HG03103 (cell line): ENCODE measurements around the gene TBX4.
"Not testable (repeated sequence)": the region's sequence is repeated elsewhere in the genome, so short reads cannot be mapped to it uniquely, and the experiment has no call there.

ENCODE experiments used
- ATAC-seq: cut with Tn5 transposase; IDR thresholded peaks from one replicate; pipeline ENCODE4 v1.9.1; 2021; ENCODE audit warnings: low read depth; ENCODE audit not compliant: unreplicated experiment

Gene TBX4

DNA sequence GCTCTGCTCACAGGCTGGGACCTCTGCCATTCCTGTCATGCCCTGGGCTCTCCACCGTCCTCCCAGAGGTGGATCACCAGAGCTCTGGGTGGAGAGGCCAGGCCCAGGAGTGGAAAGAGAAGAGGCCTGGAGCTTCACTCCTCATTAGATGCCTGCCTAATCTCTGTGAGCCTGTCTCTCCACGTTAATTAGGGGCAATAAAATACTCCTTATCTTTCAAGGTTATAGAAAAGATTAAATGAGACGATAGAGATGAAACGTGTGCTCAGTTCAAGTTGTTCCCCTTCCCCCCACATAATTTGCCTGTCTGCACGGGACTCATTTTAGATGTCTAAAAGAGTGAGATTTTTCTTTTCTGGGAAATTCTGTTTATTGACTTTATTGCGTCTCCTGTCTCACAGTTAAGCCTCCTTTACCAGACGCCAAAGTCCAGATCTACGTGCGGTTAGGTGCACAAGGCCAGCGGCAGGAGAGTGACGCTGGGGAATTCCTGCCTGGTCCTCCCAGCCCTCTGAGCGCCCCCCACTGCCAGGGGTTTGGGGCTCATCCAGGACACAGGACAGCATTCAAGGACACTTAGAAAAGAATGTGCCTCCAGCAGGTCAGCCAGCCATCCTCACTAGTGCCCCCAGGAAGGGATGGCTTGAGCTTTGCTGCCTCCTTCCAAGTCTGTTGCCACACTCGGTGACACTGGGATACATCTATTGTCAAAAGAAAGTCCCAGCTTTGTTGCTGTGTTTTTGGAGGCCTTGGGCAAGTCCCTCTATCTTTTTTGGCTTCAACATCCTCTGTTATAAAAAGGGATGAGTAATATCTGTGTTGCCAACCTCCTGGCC is 42.3 kb downstream of the TBX4 start:
- ATAC-seq, result no peak

DNA sequence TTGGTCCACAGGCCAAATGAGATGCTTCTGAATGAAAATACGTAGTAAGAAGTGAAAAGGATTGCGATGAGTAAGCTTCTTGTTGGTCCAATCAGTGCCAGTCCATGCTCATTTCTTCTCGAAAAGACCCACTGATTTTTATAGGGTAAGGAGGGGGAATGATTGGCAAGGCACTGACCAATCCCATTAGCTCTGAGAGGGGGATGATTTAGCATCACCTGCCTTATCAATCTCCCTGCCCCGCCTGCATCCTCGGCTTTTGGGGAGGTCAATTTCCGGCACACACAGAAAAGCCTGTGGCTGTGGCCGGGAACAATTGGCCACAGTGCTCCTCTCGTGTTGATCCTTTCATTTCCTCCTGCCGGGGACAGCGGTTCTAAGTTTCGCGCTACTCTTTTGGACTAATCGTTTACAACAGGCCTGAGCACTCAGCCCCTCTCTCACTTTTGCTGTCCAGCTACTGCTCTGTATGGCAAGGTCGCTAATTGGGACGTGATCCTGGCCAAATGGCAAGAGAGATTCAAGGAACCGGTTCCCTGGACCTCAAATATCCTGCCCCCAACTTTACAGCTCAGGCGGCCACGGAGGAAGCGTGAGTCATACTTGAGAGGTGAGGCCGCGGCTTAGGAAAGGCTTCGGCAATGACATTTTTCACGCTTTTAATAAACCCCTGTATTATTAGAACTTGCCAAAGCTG is 43.1 kb downstream of the TBX4 start:
- ATAC-seq, result no peak

DNA sequence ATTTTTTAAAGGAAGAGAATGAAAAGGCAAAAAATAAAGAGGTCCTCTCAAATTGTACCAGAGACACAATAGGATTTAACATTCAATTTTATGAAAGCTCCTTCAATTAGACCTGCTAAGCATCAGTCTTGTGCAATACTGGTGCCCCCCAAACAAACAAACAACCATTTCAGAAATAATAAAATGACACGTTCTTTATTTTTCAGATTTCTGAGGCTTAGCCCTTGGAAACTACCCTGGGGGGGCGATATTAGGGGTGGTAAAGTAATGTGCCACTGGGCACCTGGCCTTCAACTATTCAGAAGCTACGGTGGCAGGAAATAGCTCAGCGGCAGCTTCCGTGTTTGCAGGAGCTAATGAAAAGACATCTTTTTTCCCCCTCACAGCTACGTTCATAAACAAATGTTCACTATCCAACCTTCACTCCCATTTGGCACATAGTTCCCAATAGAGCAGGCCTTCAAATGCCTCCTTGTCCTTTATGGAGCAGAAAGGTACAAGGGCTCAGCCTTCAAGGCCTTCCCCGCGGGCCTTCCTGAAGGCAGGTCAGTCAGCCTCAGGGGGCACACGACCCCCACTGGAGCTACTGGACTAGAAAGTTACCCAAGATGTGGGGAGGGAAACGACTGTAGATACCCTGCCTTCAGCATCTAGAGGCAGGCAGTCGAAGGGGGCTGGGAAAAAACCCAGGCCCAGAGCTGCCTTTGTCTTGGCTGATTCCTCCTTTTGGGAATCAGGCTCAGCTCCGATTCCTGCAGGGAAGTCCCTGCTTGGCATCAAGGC is 44.1 kb downstream of the TBX4 start:
- no peak for ATAC-seq

DNA sequence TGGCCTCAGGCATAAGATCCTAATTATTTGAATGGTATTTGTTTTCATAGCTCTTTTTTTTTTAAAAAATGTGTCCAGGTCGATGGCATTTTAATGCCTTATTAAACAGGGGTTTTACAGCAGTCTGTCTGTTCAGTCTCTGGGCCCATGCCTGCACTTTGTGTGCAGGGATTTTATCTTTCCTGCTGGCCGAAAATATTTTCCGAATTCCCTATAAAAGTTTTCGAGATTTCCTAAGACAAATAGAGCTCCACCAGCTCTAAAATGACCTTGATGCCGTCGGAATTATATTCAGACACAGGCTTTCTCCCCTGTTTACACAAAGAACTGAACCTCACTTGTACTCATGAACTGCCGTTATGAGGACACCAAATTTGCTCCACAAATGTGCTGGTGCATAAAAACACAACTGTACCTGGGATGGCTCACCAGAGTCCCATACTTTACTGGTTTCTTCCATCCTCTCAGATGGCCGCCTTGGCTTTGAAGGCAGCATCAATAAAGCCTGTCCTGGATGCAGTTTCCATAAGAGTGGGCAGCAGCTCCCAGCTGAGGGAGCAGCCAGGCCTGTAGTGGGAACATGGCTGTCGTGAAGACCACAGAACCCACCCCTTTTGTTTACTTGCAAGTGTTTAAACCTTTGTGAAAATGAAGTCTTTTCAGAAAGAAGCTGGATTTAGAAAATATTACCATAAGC is 44.9 kb downstream of the TBX4 start:
- ATAC-seq, result no peak

DNA sequence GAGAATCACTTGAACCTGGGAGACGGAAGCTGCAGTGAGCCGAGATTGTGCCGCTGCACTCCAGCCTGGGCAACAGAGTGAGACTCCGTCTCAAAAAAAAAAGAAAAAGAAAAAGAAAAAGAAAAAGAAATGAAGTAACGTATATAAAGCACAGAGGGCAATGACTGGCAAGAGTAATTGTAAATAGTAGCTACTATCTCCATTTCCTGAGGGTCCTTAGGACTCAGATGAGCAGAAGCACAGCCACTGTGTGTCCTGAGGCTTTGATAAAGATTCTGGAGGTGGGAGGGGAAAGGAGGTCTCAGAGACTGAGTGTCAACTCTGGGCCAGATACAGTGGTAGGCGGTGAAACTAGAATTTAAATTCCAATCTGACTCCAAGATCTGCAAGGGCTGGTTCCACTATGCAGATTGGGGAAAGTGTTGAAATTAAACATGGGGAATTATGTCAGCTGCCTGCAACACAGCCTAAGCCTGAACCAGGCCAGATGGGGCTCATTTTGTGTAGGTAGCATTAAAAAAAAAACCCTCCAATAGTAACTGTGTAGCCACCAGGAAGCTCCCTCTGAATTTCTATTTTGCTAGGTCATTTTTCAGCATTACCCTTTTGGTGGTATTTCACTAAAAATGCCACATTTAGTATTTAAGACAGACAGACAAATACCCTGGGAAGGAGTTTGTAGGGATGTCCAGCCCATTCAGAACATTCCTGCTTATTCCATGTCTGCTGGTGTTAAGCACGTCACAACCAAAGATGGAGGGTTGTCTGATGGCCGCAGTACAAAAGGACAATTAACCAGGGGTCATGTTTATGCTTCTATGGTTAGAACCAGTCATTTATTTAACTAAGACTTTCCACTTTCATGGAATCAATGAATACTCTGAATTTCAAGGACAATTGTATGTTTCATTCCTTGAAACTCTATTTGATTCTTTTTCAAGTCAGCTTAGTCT is 46.1 kb downstream of the TBX4 start:
- no peak for ATAC-seq

DNA sequence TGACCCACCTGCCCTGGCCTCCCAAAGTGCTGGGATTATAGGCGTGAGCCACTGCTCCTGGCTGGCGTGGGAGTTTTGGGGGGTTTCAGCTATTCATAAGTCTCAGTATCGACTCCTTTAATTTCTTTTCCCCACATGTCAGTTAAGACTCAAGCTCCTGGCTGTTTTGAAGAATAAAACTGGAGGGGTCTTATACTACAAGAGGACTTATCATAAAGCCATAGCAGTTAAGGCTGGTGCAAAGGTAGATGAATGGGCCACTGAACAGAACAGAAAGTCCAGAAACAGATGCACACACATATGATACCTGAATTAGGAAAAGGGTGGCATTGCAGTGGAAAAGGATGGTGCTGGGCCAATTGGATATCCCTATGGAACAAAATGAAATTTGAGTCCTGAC is 47.4 kb downstream of the TBX4 start:
- no peak for ATAC-seq

DNA sequence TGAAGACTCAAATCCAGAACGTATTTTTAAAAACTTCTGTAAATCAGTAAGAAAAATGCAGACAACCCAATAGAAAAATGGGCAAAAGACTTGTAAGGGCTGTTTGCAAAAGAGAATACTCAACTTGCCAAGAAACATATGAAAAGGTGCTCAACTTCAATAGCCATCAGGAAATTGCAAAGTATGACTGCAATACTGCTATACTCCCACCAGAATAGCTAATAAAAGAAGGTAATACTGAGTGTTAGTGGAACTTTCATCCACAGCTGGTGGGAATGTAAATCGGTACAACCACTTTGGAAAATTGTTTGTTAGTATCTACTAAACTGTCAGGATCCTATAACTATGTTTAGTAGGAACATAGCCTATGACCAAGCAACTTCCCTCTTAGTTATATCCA is 48.1 kb downstream of the TBX4 start:
- ATAC-seq, result no peak

DNA sequence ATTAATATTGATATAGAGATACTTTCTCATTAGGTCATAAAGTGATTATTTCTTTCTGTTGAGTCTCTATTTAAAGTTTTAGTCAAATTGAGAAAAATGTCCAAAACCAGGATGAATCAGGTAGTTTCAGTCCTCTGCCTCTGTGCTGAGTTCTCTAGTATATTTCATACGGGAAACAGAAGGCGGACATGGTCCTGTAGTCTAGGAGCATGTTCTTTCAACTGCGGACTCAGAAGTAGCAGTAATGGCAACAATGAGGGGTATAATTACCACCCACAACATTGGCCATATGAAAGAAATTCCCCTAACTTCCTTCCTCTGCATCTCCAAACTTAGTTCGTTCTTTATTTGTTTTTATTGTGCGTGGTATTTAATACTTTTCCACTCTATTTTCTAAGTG is 50.1 kb downstream of the TBX4 start:
- no peak for ATAC-seq

DNA sequence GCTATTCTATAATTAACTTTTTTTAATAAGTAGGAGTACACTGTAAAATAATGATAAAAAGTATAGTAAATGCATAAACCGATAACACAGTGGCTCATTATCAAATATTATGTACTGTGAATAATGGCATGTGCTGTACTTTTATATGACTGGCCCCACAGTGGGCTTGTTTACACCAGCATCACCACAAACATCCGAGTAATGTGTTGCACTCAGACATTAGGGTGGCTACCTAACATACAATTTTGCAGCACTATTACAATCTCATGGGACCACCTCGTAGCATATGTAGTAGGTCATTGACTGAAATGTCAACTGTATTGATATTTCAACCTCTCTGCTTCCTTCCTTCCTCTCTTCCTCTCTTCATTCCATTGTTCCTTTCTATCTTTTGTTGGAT is 51.7 kb downstream of the TBX4 start:
- no peak for ATAC-seq

DNA sequence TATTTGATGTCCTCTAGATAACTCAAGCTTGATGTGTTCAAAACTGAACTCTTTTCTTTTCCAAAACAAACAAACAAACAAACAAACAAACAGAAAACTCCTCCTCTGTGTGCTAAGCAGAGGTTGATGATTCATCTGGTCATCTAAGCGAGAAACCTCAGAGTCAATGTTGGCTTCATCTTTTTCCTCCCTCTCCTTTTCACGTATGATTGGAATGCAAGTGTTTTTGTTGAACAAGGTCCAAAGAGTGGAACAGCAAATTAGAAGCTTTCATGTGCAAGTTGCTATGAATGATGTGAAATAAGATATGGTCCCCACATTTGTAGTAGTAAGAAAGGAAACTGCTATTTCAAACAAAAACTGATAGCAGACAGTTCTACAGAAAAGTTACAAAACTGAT is 52.5 kb downstream of the TBX4 start:
- no peak for ATAC-seq

DNA sequence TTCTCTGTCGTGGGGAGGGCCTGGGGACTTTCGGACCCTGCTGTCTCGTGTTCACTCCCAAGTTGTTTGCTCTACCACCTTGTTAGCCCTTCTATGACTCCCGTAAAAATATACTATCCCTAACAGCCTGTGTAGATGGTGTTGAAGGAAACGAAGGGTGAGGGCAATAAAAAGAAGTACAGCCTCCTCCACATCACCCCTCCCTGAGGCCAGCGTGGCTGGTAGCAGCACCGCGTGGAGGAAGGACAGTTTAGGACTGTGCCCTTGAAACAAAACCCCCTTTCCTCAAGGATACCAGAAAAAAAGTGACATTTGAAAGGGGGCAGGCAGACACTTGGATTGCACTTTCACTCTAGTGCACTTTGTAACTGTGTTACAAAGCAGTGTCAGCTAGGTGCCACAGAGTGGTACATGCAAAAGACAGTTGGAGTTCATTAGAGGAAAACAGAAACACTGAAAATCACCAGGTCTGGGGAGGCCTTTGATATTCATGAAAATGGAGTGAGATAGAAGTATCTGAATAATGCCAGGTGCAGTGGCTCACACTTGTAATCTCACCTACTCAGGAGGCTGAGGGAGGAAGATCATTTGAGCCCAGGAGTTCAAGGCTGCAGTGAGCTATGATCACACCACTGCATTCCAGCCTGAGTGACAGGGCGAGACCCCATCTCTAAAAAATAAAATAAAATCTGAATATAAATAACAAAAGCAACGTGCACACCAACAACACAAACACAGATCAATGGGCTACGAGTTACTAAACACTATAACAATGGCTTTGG is 53.8 kb downstream of the TBX4 start:
- no peak for ATAC-seq

DNA sequence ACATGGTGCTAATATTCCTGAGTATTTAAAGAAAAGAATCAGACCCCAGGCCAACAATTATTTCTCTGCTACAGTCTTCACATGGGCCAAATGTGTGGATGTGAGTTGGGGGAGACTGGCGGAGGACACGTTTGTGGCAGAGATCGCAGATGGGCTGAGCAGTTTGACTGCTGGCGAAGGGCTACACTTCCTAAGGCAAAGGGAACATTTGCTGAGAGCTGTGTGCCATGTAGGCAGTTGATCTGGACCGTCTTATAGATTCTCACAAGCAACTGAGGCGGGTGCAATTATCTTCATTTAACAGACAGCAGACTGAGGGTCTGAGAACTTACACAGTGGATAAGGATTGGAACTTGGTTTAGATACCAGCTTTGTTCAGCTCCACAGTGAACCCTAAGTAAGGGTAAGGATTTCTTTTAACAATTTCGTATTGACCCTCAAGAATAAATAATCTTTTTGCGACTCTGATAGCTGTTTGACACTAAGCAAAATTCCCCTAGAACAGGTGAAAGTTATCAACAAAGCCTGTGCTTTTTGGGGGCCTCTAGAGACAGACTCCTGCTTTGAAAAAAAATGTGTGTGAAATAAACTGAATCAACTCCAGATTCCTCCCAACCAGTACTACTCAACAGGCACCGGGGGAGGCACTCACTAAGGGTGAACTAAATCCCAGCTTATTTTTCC is 55.3 kb downstream of the TBX4 start:
- ATAC-seq, result no peak

DNA sequence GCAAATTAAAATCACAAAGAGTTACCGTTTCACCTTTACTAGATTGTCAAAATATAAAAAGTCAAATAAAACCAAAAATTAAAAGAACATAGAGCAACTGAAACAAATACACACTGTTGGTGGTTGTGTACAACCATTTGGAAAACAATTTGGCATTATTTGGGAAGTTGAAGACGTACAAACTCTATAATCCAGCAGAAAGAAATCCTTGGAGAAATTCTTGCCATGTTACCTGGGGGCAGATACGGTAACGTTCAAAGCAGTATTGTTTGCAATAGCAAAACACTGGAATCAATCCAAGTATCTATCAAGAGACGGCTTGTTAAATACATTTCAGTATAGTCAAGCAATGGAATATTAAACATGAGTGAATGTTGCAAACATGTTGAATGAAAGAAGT is 56.7 kb downstream of the TBX4 start:
- ATAC-seq, result no peak

DNA sequence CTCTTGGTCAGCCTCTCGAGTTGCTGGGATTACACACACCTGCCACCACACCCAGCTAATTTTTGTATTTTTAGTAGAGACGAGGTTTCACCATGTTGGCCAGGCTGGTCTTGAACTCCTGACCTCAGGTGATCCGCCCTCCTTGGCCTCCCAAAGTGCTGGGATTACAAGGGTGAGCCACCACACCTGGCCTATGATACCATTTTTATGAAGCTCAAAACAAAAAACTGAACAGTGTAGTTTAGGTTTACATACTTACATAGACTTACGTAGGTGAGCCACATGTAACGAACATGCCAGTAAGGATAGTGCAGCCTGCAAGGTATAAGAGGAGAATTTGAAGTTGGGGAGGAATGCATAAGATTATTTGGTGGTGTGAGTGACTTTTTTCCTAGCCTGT is 57.2 kb downstream of the TBX4 start:
- ATAC-seq, result not testable (repeated sequence)

DNA sequence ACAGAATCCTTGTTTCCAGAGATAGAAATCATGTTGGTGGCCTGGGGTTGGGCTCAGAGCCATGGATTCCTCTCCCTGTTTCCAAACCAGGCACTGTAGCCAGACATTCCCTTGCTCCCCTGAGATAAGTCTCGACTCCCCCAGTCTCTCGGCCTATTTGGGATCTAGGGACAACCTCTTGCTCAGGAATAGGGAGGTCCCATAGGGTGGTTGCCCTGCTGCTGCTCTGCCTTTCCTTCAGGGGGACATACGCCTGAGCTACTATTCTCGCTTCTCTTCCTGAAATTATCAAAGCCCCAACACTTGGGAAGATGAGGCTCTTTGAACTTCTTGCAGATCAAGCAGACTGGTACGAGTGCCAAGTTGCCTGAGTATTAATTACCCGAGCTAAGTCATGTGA is 58.0 kb downstream of the TBX4 start:
- no peak for ATAC-seq

DNA sequence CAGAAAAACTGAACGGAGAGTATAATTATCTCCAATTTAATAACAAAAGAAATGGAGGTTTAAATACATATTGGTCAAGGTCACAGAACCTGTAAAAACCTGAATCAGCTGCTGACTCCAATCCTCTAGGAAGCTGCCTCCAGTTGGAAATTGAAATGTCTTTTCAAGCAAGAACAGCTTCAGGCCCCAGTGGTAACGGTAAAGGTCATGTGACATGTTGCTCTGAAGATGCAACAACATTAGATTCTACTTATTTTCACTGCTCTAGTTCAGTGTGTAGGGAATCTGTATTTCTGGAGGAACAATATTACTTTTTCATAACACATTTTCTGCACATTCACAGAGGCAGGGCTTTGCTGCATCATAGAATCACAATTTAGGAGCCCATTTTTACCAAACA is 58.8 kb downstream of the TBX4 start:
- no peak for ATAC-seq

DNA sequence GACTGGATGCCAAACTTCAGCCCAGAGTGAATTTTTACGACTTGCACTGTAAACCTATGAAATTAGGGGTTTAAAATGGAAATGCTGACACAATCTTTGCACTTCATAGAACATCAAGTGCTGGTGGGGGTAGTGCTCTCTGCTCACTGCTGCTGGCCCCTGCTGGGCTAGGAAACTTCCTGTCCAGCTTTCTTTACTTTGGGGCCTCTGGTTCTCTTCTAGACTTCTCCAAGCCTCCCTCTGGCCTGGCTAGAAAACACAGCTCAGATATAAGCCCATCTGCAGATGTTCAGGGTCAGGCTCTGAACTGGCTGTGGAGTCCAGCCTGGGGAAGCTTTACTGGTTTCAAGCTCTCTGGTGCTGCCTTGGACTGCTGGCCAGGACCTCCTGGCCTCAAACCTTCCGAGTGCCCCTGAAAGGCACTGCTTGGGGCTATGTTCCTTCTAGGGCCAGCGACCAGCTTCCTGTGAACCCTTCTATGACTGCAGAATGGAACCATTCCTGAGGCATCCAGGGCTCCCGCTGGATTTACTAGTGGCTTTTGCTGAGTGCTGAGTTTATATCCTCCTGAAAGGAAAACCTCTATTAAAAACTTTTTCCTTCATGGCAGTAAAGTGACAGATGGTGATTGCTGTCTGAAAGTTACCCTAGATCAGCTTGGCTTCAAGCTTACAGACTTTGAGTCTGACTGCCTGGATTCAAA is 59.4 kb downstream of the TBX4 start:
- no peak for ATAC-seq

DNA sequence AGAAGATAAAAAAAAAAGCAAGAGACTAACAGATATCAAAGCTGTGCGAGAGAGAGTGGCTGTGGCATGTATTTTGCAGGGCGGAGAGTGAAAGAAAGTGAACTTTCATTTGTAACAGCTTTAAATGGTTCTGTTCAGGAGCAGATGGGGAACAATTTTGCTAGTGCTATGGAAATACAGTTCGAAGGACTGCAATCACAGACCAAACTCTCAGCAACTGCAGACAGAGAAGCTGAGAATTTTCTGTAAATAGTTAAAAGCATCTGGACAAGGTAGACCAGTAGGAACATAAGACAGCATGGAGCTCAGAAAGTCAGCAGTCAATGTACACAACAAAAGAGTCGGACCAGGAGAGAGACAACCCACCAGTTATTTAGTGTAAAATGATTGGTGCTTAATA is 62.3 kb downstream of the TBX4 start:
- no peak for ATAC-seq
